DOHH2 (cell line): ENCODE results near the gene COL4A2.

Experiments
- H3F3A ChIP-seq: fragments of 200-600 bp; sonication (generic), shearing (Covaris generic); 2 replicates; pipeline ENCODE4 v1.6.0; 2016; ENCODE audit warnings: antibody characterized with exemption, mild to moderate bottlenecking; ENCODE audit not compliant: control insufficient read depth, insufficient read depth
- H3K27ac ChIP-seq: fragments of 200-600 bp; sonication (generic); 2 replicates; pipeline ENCODE4 v1.5.1; 2014; ENCODE audit warnings: low read depth, mild to moderate bottlenecking, low read length, moderate library complexity
- H3K27me3 ChIP-seq: fragments of 200-600 bp; sonication (generic); 2 replicates; pipeline ENCODE4 v1.6.1; 2014; ENCODE audit warnings: mild to moderate bottlenecking, low read length, mixed read lengths; ENCODE audit not compliant: control insufficient read depth
- H3K36me3 ChIP-seq: fragments of 200-600 bp; sonication (generic); 2 replicates; pipeline ENCODE4 v1.6.1; 2014; ENCODE audit warnings: mild to moderate bottlenecking, low read length, moderate library complexity, mixed read lengths; ENCODE audit not compliant: control insufficient read depth
- H3K4me1 ChIP-seq: fragments of 200-600 bp; sonication (generic); 2 replicates; pipeline ENCODE4 v1.6.1; 2014; ENCODE audit warnings: mild to moderate bottlenecking, low read length, mixed read lengths; ENCODE audit not compliant: control insufficient read depth
- H3K4me2 ChIP-seq: fragments of 200-600 bp; sonication (generic); 2 replicates; pipeline ENCODE4 v1.6.0; 2014; ENCODE audit warnings: mild to moderate bottlenecking, low read length, moderate library complexity
- H3K4me3 ChIP-seq: fragments of 200-600 bp; sonication (generic); 2 replicates; pipeline ENCODE4 v1.5.1; 2014; ENCODE audit warnings: mild to moderate bottlenecking, low read length, mixed read lengths
- H3K79me2 ChIP-seq: fragments of 200-600 bp; sonication (generic); 2 replicates; pipeline ENCODE4 v1.6.1; 2014; ENCODE audit warnings: mild to moderate bottlenecking, low read length, mixed read lengths; ENCODE audit not compliant: control insufficient read depth
- H3K9me2 ChIP-seq: fragments of 200-600 bp; sonication (generic); replicated peaks from 2 replicates; pipeline ENCODE4 v1.6.1; 2014; ENCODE audit warnings: mild to moderate bottlenecking, low read length, mixed read lengths; ENCODE audit not compliant: control insufficient read depth
- H3K9me3 ChIP-seq: fragments of 200-600 bp; sonication (generic); 2 replicates; pipeline ENCODE4 v1.6.1; 2014; ENCODE audit warnings: antibody characterized with exemption, low read length, mixed read lengths; ENCODE audit not compliant: control insufficient read depth, insufficient read depth
- H4K20me1 ChIP-seq: fragments of 200-600 bp; sonication (generic); 2 replicates; pipeline ENCODE4 v1.6.0; 2014; ENCODE audit warnings: low read depth, mild to moderate bottlenecking, antibody characterized with exemption, low read length, moderate library complexity; ENCODE audit not compliant: control insufficient read depth, insufficient read depth
- EZH2phosphoT487 ChIP-seq: fragments of 200-600 bp; sonication (generic); IDR thresholded peaks from 2 replicates; pipeline ENCODE4 v1.6.1; 2017; ENCODE audit warnings: borderline replicate concordance, mild to moderate bottlenecking, antibody characterized with exemption, low read length, moderate library complexity, mixed read lengths
- TF ChIP-seq, protein P1 (sequence below): fragments of 200-600 bp; sonication (generic); IDR thresholded peaks from one replicate; pipeline ENCODE4 v1.5.1; 2014; ENCODE audit warnings: antibody characterized with exemption, mild to moderate bottlenecking, low read depth, low read length; ENCODE audit not compliant: poor library complexity, severe bottlenecking

COL4A2 gene

DNA sequence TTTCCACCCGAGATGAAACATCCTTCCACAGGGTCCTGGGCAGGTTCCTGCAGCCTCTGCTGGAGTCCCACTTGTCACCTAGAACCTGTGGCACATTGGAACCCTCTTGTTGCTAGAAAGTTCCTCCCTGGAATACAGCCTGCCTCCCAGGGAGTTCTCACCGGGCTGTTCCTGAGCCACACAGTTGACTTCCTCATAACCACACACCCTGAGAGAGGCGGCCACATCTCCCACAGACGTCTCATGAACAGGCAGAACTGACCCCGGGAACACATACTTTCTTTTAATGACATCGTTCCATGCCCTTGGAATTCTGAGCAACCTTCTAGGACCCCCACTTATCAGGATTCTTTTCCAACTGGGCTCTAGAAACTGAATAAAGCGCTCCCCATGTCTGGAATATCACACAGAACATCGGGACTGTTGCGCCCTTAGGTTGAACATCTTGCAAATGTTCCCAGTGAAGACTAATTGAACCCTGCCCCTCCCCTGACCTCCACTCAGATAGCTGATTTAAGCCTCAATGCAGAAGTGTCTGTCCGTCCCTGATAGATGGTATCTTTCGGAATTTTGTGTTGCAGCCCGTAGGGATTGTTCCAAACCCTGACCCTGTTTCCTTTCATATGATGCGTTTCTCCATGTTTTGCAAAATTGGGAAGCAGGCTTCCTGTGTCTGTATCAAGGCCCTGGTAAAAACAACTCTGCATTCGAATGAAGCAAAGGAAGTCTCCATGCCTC is 163.4 kb downstream of the COL4A2 start:
- Histone ChIP-seq H3K4me3 (peak overlapping the region; percentile 67), H3K27ac (no peak overlapping the region), H4K20me1 (no peaks in the 10 kb centered on the region), H3K4me1 (peaks cover 65% of the 10 kb centered on the region), H3K36me3 (no peaks in the 10 kb centered on the region), H3K9me2 (no peaks in the 10 kb centered on the region), H3K27me3 (no peaks in the 10 kb centered on the region), H3K9me3 (no peaks in the 10 kb centered on the region), H3K79me2 (no peaks in the 10 kb centered on the region), H3K4me2 (peak overlapping the region; percentile 85), H3F3A (peaks cover 3% of the 10 kb centered on the region; the same call in 1 of the 2 replicates)
- TF ChIP-seq EZH2phosphoT487: no peak

DNA sequence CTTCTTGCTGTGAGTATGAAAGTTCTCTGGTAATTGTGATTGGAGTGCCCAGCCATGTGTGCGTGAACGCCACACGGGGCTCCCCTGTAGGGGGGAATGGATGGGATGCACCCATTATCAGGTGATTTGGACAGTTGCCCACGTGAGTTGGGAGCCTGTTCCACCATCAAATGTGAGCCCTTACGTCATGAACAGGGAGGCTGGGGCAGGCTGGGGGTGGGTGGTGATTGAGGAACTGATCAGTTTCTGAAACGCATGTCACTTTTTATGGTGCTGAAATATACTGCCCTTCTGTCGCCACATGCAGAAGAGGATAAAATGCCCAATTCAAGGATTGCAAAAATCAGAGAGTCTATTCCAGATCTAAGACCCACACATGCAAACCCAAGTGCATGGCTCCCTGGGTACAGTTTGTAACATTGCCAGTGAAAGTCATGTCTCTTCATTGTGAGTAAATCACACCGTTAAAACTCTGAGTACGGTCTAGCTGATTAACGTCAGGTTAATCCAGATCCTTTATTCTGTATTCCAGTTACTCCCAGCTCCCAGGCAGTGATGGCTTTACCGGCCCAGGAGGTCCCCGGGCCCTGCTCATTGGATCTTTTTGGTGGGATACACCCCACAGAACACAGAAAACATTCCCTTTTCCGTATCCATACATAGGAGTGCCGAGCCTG is 164.2 kb downstream of the COL4A2 start:
- TF ChIP-seq, protein P1, sequence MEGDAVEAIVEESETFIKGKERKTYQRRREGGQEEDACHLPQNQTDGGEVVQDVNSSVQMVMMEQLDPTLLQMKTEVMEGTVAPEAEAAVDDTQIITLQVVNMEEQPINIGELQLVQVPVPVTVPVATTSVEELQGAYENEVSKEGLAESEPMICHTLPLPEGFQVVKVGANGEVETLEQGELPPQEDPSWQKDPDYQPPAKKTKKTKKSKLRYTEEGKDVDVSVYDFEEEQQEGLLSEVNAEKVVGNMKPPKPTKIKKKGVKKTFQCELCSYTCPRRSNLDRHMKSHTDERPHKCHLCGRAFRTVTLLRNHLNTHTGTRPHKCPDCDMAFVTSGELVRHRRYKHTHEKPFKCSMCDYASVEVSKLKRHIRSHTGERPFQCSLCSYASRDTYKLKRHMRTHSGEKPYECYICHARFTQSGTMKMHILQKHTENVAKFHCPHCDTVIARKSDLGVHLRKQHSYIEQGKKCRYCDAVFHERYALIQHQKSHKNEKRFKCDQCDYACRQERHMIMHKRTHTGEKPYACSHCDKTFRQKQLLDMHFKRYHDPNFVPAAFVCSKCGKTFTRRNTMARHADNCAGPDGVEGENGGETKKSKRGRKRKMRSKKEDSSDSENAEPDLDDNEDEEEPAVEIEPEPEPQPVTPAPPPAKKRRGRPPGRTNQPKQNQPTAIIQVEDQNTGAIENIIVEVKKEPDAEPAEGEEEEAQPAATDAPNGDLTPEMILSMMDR: no peak
- TF ChIP-seq EZH2phosphoT487: no peak
- Histone ChIP-seq H3K27ac (peak overlapping the region; percentile 76), H4K20me1 (no peaks in the 10 kb centered on the region), H3K4me3 (peak overlapping the region; percentile 67), H3K27me3 (no peaks in the 10 kb centered on the region), H3K36me3 (no peaks in the 10 kb centered on the region), H3K4me2 (peak overlapping the region; percentile 85), H3K79me2 (no peaks in the 10 kb centered on the region), H3K4me1 (peaks cover 65% of the 10 kb centered on the region), H3F3A (peaks cover 3% of the 10 kb centered on the region; the same call in 1 of the 2 replicates), H3K9me3 (no peaks in the 10 kb centered on the region), H3K9me2 (no peaks in the 10 kb centered on the region)

DNA sequence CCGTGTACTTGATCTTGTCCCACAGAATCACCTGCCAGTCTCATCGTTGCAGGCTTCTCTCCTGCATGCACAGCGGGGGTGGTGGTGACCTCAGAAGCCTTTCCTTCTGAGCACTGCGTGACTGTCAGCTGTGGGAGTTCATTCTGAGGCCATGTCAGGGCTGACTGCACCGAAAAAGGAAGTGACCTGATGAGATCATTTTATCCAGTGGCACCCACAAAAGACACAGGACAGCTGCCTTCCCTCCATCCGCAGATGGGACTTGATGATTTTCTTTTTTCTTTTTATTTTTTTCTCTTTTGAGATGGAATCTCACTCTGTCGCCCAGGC is 164.7 kb downstream of the COL4A2 start:
- Histone ChIP-seq H3K4me1 (peaks cover 67% of the 10 kb centered on the region), H3K36me3 (no peaks in the 10 kb centered on the region), H3K27me3 (no peaks in the 10 kb centered on the region), H3F3A (peaks cover 3% of the 10 kb centered on the region; the same call in 1 of the 2 replicates), H4K20me1 (no peaks in the 10 kb centered on the region), H3K9me2 (no peaks in the 10 kb centered on the region), H3K4me2 (peak overlapping the region; percentile 85), H3K27ac (peak overlapping the region; percentile 76), H3K4me3 (peak overlapping the region; percentile 67), H3K79me2 (no peaks in the 10 kb centered on the region), H3K9me3 (no peaks in the 10 kb centered on the region)
- TF ChIP-seq, protein P1: no peak
